ENCODE data around the gene SHISA9. TPM values are rescaled to one million over a fixed set of nuclear protein-coding genes. Genes with fewer than 3 reads are reported as not detected.

The SHISA9 gene
- total RNA-seq, 4 donors from 2014 or later, result 0.30 to 3.1 (median 0.66) TPM

DNA sequence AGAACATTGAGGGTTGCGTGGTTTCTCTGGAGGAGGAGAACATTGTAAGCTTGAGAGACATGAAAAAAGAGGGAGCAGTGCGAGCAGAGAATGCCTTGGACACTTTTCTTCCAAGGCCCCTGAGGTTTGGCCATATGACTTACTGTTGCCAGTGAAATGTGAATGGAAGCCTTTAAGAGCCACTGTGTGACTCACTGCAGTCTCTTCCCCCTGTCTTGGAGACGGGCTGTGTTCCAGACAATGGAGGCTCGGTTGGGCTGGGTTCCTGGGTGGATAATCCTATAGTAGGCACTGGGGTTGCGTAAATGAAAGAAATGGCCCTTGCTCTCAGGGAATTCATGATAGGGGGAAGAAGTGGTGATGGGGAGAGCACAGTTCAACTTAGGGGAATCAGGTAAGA is 75.5 kb downstream of the SHISA9 start:
- TF ChIP-seq, protein P1, sequence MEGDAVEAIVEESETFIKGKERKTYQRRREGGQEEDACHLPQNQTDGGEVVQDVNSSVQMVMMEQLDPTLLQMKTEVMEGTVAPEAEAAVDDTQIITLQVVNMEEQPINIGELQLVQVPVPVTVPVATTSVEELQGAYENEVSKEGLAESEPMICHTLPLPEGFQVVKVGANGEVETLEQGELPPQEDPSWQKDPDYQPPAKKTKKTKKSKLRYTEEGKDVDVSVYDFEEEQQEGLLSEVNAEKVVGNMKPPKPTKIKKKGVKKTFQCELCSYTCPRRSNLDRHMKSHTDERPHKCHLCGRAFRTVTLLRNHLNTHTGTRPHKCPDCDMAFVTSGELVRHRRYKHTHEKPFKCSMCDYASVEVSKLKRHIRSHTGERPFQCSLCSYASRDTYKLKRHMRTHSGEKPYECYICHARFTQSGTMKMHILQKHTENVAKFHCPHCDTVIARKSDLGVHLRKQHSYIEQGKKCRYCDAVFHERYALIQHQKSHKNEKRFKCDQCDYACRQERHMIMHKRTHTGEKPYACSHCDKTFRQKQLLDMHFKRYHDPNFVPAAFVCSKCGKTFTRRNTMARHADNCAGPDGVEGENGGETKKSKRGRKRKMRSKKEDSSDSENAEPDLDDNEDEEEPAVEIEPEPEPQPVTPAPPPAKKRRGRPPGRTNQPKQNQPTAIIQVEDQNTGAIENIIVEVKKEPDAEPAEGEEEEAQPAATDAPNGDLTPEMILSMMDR (IDR thresholded peaks at IDR 0.05), result no peak
- no peak for TF ChIP-seq POLR2A (IDR thresholded peaks at IDR 0.05)
- intact Hi-C loops (cut with DNase I; ENCODE audit: low total_unique reads), result no loop called here
- 73 to 78% methylated on average over 5 of the region's 5 CpGs for WGBS, 2 donors
- DNase-seq (ENCODE audit: low spot score in 2 of 2), result no peak
- no peak overlapping the region for H3K4me3 ChIP-seq (ENCODE audit: low read depth, poor library complexity, severe bottlenecking)

DNA sequence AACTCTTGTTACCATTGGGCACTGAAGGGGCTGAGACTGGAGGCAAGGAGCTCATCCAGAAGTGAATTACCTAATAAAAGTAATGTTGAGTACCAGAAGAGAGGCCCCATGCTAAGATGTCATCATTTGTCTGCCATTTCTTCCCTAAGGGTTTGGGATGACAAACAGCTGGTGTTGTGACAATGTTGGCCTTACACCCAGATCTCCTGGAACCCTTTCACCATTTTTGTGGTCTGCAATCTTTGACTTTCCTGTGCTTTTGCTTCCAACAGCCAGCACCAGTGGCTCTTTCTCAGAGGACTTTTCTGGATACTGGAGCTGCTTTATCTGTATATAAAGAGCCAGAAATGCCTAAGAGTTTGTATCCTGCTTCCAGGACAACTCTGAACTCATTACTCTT is 84.1 kb downstream of the SHISA9 start:
- no peak overlapping the region for H3K4me3 ChIP-seq (ENCODE audit: low read depth, poor library complexity, severe bottlenecking)
- no peak for TF ChIP-seq POLR2A (IDR thresholded peaks at IDR 0.05)
- TF ChIP-seq, protein P1 (IDR thresholded peaks at IDR 0.05), result no peak
- no peak for DNase-seq (ENCODE audit: low spot score in 2 of 2)
- intact Hi-C loops (cut with DNase I; ENCODE audit: low total_unique reads), result no loop called here

DNA sequence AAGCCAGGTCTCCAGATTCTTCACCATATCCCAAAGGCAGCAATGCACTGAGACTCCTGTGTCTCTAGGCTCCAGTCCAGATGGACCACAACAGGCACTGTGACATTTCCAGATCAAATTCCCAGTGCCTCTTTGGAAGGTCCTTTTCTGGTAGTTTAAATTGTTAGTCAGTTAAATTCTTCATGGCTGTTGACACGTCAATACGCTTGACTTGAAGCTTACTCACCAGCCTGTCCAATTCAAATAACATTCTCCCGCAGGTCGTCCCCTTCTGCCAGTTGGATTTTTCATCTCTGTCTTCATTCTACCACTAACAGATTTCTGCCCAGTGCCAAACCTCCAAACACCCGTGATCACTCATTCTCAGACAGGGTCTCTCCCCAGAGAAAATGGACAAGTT is 86.7 kb downstream of the SHISA9 start:
- intact Hi-C loops (cut with DNase I; ENCODE audit: low total_unique reads), result no loop called here
- no peak overlapping the region for H3K4me3 ChIP-seq (ENCODE audit: low read depth, poor library complexity, severe bottlenecking)
- no peak for DNase-seq (ENCODE audit: low spot score in 2 of 2)
- TF ChIP-seq POLR2A (IDR thresholded peaks at IDR 0.05), result no peak
- TF ChIP-seq, protein P1 (IDR thresholded peaks at IDR 0.05), result no peak
- 85 to 91% methylated on average over 5 of the region's 5 CpGs for WGBS, 2 donors

DNA sequence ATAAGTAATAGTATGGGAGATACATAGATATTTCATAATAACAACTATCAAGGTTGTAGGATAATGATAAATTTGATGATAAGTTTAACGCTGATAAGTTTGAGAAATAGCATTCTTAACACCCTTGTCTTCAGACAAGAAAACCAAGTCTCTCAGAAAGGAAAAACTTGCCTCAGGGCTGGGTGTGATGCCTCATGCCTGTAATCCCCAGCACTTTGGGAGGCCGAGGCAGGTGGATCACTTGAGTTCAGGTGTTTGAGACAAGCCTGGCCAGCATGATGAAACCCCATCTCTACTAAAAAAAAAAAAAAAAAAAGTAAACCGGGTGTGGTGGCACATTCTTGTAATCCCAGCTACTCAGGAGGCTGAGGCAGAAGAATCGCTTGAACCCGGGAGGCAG is 90.7 kb downstream of the SHISA9 start:
- 72 to 73% methylated on average over 5 of the region's 5 CpGs for WGBS, 2 donors
- intact Hi-C loops (cut with DNase I; ENCODE audit: low total_unique reads), result no loop called here
- no peak for DNase-seq (ENCODE audit: low spot score in 2 of 2)
- no peak overlapping the region for H3K4me3 ChIP-seq (ENCODE audit: low read depth, poor library complexity, severe bottlenecking)
- TF ChIP-seq, protein P1 (IDR thresholded peaks at IDR 0.05), result no peak
- TF ChIP-seq POLR2A (IDR thresholded peaks at IDR 0.05), result no peak

DNA sequence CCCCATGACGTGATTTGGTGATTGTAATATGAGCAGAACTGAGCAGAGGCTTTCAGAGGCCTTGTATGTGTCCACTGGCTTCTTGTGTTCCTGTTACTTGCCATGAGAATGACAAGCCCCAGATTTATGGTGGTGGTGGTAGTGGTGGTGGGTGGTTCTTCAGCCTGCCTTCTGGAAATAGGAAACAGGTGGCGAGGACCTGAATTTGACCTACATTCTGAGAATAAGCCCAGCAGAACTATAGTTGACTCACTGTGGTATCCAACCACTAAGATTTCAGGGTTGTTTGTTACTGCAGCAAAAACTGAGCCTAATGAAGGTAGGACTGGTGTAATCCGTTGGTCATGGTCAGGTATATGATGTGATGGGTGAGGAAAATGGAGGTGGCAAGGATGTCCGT is 93.0 kb downstream of the SHISA9 start:
- TF ChIP-seq, protein P1 (IDR thresholded peaks at IDR 0.05), result no peak
- TF ChIP-seq POLR2A (IDR thresholded peaks at IDR 0.05), result no peak
- no peak for DNase-seq (ENCODE audit: low spot score in 2 of 2)
- 63 to 67% methylated on average over 4 of the region's 4 CpGs for WGBS, 2 donors
- H3K4me3 ChIP-seq (ENCODE audit: low read depth, poor library complexity, severe bottlenecking), result no peak overlapping the region
- intact Hi-C loops (cut with DNase I; ENCODE audit: low total_unique reads), result no loop called here

DNA sequence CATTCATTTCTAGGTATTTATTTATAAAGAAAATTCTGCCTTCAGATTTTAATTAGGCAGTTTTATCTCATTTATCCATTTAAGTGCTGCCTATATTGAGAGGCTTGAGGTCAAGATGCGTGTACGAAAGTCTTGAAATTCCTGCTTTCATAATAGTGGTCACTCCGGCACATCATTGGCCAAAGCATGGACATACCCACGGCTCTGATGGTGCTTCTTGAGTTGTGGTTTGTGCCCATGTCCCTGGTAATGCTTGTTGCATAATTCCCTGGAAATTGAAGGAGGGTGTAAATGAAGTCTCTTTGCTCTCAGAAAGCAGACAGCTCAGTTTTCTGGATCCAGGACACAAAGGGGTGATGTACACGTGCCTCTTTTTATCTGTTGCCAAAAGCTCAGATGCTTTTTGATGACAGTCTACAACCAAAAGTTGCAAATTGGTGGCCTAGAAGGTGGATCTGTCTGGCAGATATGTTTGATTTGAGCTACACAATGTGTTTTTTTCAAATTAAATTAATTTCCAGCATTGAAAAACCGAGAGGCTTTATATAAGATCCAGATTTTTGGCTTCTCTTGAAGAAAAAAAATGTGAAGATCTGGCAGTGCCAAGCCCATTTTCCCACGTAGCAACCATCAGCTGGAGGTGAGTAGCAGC is 94.4 kb downstream of the SHISA9 start:
- WGBS, 2 donors, result 57 to 61% methylated on average over 7 of the region's 7 CpGs
- TF ChIP-seq, protein P1 (IDR thresholded peaks at IDR 0.05), result no peak
- TF ChIP-seq POLR2A (IDR thresholded peaks at IDR 0.05), result no peak
- H3K4me3 ChIP-seq (ENCODE audit: low read depth, poor library complexity, severe bottlenecking), result no peak overlapping the region
- intact Hi-C loops (cut with DNase I; ENCODE audit: low total_unique reads), result no loop called here
- no peak for DNase-seq (ENCODE audit: low spot score in 2 of 2)
